Measurements from ENCODE around the gene FAM131A.

The FAM131A gene

GRCh38 chr3:184351511-184352148 lies 14.2 kb downstream of the FAM131A start:
- 50 to 55% methylated on average over 6 to 9 of the region's 9 CpGs for WGBS, 2 experiments (ENCODE audit: insufficient coverage in 2 of 2)
- Histone ChIP-seq H3K9me3 (ENCODE audit: control insufficient read depth, low read length) (no peaks in the 10 kb centered on the region), H3K4me3 (ENCODE audit: extremely low read depth, insufficient read depth, low read length, poor library complexity, severe bottlenecking) (no peak overlapping the region), H3K27ac (ENCODE audit: low read depth, low read length, severe bottlenecking) (peak overlapping the region; percentile 69), H3K36me3 (ENCODE audit: control insufficient read depth, insufficient read depth, low read length) (peaks cover 36% of the 10 kb centered on the region), H3K4me1 (ENCODE audit: control insufficient read depth, insufficient read depth, low read length, poor library complexity, severe bottlenecking) (peaks cover 30% of the 10 kb centered on the region)

DNA sequence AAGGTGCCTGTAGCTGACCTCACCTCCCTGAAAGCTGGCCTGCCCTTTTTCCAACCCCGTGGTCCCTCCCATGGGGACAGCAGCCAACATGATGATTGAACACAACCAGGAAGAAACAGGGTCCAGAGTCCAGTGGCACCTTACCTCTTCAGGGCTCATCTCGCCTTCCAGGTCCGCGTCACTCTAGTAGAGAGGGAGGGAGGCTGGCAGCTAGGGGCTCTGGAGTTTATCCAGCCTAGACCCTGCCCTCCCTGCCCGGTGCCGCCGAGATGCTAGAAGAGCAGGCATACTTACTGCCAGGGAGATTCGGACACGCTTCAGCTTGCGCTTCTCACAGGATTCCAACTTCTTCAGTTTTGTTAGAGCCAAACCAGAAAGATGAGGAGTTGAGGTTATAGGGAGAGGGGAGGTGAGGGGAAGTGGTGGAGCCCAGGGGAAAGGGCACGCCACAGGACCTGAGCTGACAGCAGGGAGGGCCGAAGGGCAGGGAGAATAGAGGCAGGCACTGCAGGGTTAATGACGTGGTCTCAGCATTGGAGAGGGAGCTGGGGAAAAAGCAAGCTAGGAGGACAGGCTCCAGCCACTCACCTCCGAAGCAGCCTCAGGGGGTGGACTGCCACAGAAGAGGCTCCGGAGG lies 14.9 kb downstream of the FAM131A start:
- Histone ChIP-seq H3K27ac (ENCODE audit: low read depth, low read length, severe bottlenecking) (peak overlapping the region; percentile 69), H3K9me3 (ENCODE audit: control insufficient read depth, low read length) (no peaks in the 10 kb centered on the region), H3K4me1 (ENCODE audit: control insufficient read depth, insufficient read depth, low read length, poor library complexity, severe bottlenecking) (peaks cover 30% of the 10 kb centered on the region), H3K4me3 (ENCODE audit: extremely low read depth, insufficient read depth, low read length, poor library complexity, severe bottlenecking) (no peak overlapping the region), H3K36me3 (ENCODE audit: control insufficient read depth, insufficient read depth, low read length) (peaks cover 42% of the 10 kb centered on the region)
- 95 to 97% methylated on average over 9 to 15 of the region's 15 CpGs for WGBS, 2 experiments (ENCODE audit: insufficient coverage in 2 of 2)

DNA sequence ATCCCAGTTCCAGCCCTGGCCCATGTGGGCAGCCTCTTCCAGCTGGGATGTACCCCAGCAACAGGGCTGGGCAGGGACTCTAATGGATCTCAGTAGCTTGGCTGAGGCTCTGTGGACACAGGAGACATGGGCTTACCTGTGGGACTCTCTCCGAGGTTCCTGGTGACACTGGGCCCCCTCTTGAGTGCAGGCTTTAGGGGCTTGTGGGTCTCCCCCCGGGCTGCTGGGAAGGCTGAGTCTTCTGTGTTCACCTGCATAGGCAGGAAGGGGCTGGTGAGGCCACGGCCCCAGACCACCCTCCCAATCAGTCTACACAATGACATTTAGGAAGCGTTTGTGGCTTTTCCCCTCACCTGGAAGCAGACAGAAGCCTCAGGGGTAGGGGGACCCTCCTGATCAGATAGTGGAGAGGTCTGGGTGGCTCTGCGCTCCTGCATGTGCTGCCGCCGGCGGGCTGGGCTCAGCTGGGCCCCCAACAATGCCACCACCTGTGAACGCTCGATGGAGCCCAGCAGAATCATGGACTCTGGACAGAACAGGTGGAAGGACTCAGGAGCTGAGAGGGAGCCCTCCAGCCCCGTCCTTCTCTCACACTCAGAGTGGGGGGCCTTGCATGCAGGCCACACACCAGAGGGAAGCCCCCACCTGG lies 15.6 kb downstream of the FAM131A start:
- WGBS, 2 experiments (ENCODE audit: insufficient coverage in 2 of 2), result 92 to 96% methylated on average over 5 to 8 of the region's 11 CpGs
- H3K4me3 ChIP-seq (ENCODE audit: extremely low read depth, insufficient read depth, low read length, poor library complexity, severe bottlenecking), result no peak overlapping the region
- no peaks in the 10 kb centered on the region for H3K9me3 ChIP-seq (ENCODE audit: control insufficient read depth, low read length)
- H3K27ac ChIP-seq (ENCODE audit: low read depth, low read length, severe bottlenecking), result no peak overlapping the region
- peaks cover 46% of the 10 kb centered on the region for H3K36me3 ChIP-seq (ENCODE audit: control insufficient read depth, insufficient read depth, low read length)
- peaks cover 25% of the 10 kb centered on the region for H3K4me1 ChIP-seq (ENCODE audit: control insufficient read depth, insufficient read depth, low read length, poor library complexity, severe bottlenecking)

GRCh38 chr3:184353546-184353941 lies 16.1 kb downstream of the FAM131A start:
- no peak overlapping the region for H3K27ac ChIP-seq (ENCODE audit: low read depth, low read length, severe bottlenecking)
- no peak overlapping the region for H3K4me3 ChIP-seq (ENCODE audit: extremely low read depth, insufficient read depth, low read length, poor library complexity, severe bottlenecking)
- 93 to 97% methylated on average over 10 to 11 of the region's 11 CpGs for WGBS, 2 experiments (ENCODE audit: insufficient coverage in 2 of 2)
- H3K4me1 ChIP-seq (ENCODE audit: control insufficient read depth, insufficient read depth, low read length, poor library complexity, severe bottlenecking), result peaks cover 23% of the 10 kb centered on the region
- H3K9me3 ChIP-seq (ENCODE audit: control insufficient read depth, low read length), result no peaks in the 10 kb centered on the region
- H3K36me3 ChIP-seq (ENCODE audit: control insufficient read depth, insufficient read depth, low read length), result peaks cover 47% of the 10 kb centered on the region

GRCh38 chr3:184354121-184354728 lies 16.8 kb downstream of the FAM131A start:
- Histone ChIP-seq H3K4me3 (ENCODE audit: extremely low read depth, insufficient read depth, low read length, poor library complexity, severe bottlenecking) (no peak overlapping the region), H3K36me3 (ENCODE audit: control insufficient read depth, insufficient read depth, low read length) (peaks cover 52% of the 10 kb centered on the region)

GRCh38 chr3:184354754-184355153 lies 17.4 kb downstream of the FAM131A start:
- Histone ChIP-seq H3K27ac (ENCODE audit: low read depth, low read length, severe bottlenecking) (no peak overlapping the region), H3K9me3 (ENCODE audit: control insufficient read depth, low read length) (no peaks in the 10 kb centered on the region), H3K36me3 (ENCODE audit: control insufficient read depth, insufficient read depth, low read length) (peaks cover 49% of the 10 kb centered on the region), H3K4me3 (ENCODE audit: extremely low read depth, insufficient read depth, low read length, poor library complexity, severe bottlenecking) (no peak overlapping the region), H3K4me1 (ENCODE audit: control insufficient read depth, insufficient read depth, low read length, poor library complexity, severe bottlenecking) (peaks cover 23% of the 10 kb centered on the region)
- WGBS, 2 experiments (ENCODE audit: insufficient coverage in 2 of 2), result 84 to 92% methylated on average over 6 to 7 of the region's 8 CpGs

More at GRCh38 chr3:184354121-184354728, 16.8 kb downstream of the FAM131A start:
- H3K4me1 ChIP-seq (ENCODE audit: control insufficient read depth, insufficient read depth, low read length, poor library complexity, severe bottlenecking), result peaks cover 23% of the 10 kb centered on the region
- WGBS, 2 experiments (ENCODE audit: insufficient coverage in 2 of 2), result 86 to 95% methylated on average over 10 to 15 of the region's 18 CpGs
- H3K9me3 ChIP-seq (ENCODE audit: control insufficient read depth, low read length), result no peaks in the 10 kb centered on the region
- no peak overlapping the region for H3K27ac ChIP-seq (ENCODE audit: low read depth, low read length, severe bottlenecking)

- Histone ChIP-seq H3K27ac (ENCODE audit: low read depth, low read length, severe bottlenecking) (no peak overlapping the region), H3K9me3 (ENCODE audit: control insufficient read depth, low read length) (no peaks in the 10 kb centered on the region), H3K4me3 (ENCODE audit: extremely low read depth, insufficient read depth, low read length, poor library complexity, severe bottlenecking) (no peak overlapping the region), H3K4me1 (ENCODE audit: control insufficient read depth, insufficient read depth, low read length, poor library complexity, severe bottlenecking) (peaks cover 28% of the 10 kb centered on the region), H3K36me3 (ENCODE audit: control insufficient read depth, insufficient read depth, low read length) (peaks cover 45% of the 10 kb centered on the region)
- 91 to 92% methylated on average over 17 to 18 of the region's 18 CpGs for WGBS, 2 experiments (ENCODE audit: insufficient coverage in 2 of 2)
These were observed 18.1 kb downstream of the FAM131A start for GRCh38 chr3:184355261-184356040.

DNA sequence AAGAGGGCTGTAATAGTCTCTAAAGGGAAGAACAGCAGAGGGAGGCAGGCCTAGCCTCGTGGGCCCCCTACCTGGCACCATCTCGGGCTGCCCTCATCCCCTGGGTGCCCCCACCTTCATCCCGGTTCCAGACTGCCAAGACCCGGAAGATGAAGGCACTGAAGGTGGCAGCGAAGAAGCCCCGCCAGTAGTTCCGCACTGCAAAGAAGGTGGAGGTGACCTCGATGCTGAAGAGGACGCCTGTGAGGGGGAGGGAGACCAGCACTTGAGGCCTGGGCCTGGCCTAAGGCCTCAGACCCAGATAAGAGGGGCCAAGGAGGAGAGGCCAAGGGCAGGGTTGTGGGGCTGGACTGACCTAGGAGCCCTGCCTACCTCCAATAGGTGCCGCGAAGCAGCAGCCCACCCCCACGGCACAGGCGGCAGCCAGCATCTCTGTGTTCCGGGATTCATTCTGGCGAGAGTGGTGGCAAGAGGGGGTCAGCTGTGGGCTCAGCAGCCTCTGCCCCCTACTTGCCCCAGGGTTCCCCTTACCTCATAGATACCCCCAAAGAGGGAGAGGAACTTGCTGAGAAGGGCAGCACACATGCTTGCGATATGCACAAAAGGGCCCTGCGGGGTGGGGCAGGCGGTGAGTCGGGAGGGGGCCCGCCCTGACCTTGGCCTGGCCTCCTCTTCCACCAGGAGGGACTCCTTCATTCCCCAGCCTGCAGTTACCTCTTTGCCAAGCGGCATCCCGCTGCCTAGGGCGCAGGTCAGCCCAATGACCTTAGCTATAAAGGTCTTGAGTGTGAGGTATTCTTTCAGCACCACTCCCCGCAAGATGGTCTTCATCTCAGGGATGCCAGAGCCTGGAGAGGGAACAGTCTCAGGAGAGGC lies 20.1 kb downstream of the FAM131A start:
- Histone ChIP-seq H3K27ac (ENCODE audit: low read depth, low read length, severe bottlenecking) (no peak overlapping the region), H3K4me3 (ENCODE audit: extremely low read depth, insufficient read depth, low read length, poor library complexity, severe bottlenecking) (no peak overlapping the region), H3K4me1 (ENCODE audit: control insufficient read depth, insufficient read depth, low read length, poor library complexity, severe bottlenecking) (peaks cover 18% of the 10 kb centered on the region), H3K36me3 (ENCODE audit: control insufficient read depth, insufficient read depth, low read length) (peaks cover 36% of the 10 kb centered on the region), H3K9me3 (ENCODE audit: control insufficient read depth, low read length) (no peaks in the 10 kb centered on the region)
- WGBS, 2 experiments (ENCODE audit: insufficient coverage in 2 of 2), result 93 to 97% methylated on average over 16 to 24 of the region's 24 CpGs

DNA sequence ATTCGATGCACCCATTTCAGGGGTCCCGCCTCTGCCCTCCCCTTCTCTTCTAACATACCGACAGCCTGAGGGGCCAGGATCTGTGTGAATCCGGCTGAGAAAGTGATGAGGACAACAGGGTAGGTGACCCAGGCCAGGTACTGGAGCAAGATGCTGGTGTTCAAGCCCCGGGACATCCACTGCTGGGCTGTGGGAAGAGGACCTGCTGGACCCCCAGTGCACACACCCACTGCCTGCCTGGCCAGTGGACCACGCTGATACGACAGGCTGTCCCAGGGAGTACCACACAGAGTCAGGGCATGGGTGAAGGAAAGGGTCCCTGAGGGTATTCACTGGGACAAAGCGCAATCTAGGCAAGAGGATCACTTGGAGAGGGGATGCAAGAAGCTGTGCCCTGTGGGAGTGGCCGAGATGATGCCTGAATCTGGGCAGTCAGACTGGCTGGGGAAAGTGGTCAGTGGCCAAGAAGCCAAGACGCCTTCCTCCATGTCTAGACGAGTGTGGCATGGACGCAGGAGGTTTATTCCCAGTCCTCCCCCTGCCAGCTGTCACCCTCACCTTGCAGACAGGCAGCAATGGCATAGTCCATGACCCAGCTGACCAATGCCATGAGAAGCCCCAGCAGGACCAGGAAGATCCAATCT lies 20.8 kb downstream of the FAM131A start:
- no peak overlapping the region for H3K27ac ChIP-seq (ENCODE audit: low read depth, low read length, severe bottlenecking)
- WGBS, 2 experiments (ENCODE audit: insufficient coverage in 2 of 2), result 91 to 95% methylated on average over 8 to 11 of the region's 12 CpGs
- no peak overlapping the region for H3K4me3 ChIP-seq (ENCODE audit: extremely low read depth, insufficient read depth, low read length, poor library complexity, severe bottlenecking)
- peaks cover 36% of the 10 kb centered on the region for H3K36me3 ChIP-seq (ENCODE audit: control insufficient read depth, insufficient read depth, low read length)
- H3K4me1 ChIP-seq (ENCODE audit: control insufficient read depth, insufficient read depth, low read length, poor library complexity, severe bottlenecking), result peaks cover 18% of the 10 kb centered on the region
- H3K9me3 ChIP-seq (ENCODE audit: control insufficient read depth, low read length), result no peaks in the 10 kb centered on the region

Measured in mesodermal cell (in vitro differentiated cells).